Stimulated activated CD8-positive, alpha-beta memory T cell treated with anti-CD3 and anti-CD28 coated beads, Interleukin-4, amount 100 ng/mL, for 48 hours (primary cell): ENCODE measurements around the gene CNMD.

Experiments used
- DNase-seq: peaks from one replicate; pipeline ENCODE4 v3.0.0-alpha.2; 2020

Gene CNMD

GRCh38 chr13:52673465-52673864 is 66.2 kb downstream of the CNMD start:
- no peak for DNase-seq

DNA sequence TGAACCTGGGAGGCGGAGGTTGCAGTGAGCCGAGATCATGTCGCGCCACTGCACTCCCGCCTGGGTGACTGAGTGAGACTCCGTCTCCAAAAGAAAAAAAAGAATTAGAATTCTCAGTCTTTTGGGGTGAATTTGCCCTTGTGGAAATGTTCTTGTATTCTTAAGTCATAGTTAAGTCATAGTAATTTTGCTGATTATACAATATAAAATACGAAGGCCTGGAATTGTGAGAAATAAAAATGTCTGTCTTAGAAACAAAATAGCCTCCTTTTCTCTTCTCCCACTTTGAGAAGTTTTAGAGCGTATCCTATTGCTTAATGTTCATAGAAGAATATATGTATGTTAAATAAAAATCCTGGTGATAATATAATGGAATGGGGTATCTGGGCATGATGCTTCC is 68.9 kb downstream of the CNMD start:
- no peak for DNase-seq

DNA sequence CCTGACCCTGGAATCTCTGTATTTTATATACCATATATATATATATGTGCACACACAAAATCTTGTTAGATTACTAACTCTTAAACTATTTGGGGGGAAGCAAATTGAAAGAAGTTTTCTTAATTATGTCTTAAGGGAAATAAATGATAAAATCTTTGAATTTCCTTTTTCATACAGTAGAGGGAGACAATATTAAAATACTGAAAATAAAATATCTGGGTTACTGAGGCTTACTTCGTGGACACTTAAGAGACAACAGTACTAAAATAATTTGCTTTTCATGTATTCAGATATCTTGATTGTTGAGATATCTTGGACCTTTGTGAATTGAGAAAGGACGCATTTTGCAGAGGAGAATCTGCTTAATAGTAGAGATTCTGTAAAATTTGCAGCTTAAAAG is 69.9 kb downstream of the CNMD start:
- DNase-seq, result no peak

- no peak for DNase-seq
These were observed 74.3 kb downstream of the CNMD start for GRCh38 chr13:52665325-52665724.

- DNase-seq, result no peak
These were observed 75.3 kb downstream of the CNMD start for GRCh38 chr13:52664272-52664671.

- no peak for DNase-seq
These were observed 80.3 kb downstream of the CNMD start for GRCh38 chr13:52659340-52659739.
